Endodermal cell (in vitro differentiated cells): ENCODE results near the gene SPACA4. TPM values are rescaled to one million over a fixed set of nuclear protein-coding genes. Genes with fewer than 3 reads are reported as not detected.

Source experiments
- DNase-seq: peaks from one replicate; pipeline ENCODE4 v3.0.0-alpha.2; 2017
- H3K27ac ChIP-seq: 2 replicates; pipeline ENCODE4 v1.5.1; 2013; ENCODE audit warnings: mild to moderate bottlenecking, low read depth, low read length, moderate library complexity
- H3K27me3 ChIP-seq: 2 replicates; pipeline ENCODE4 v1.6.1; 2013; ENCODE audit warnings: mild to moderate bottlenecking, low read length, moderate library complexity; ENCODE audit not compliant: insufficient read depth, control insufficient read depth, poor library complexity, severe bottlenecking
- H3K36me3 ChIP-seq: 2 replicates; pipeline ENCODE4 v1.7.0; 2013; ENCODE audit warnings: mild to moderate bottlenecking, low read length, moderate library complexity; ENCODE audit not compliant: control insufficient read depth, insufficient read depth
- H3K4me1 ChIP-seq: one replicate; pipeline ENCODE4 v1.7.0; 2013; ENCODE audit warnings: low read length; ENCODE audit not compliant: control insufficient read depth, insufficient read depth
- H3K4me3 ChIP-seq: 2 replicates; pipeline ENCODE4 v1.5.1; 2013; ENCODE audit warnings: mild to moderate bottlenecking, low read length, moderate library complexity
- H3K9ac ChIP-seq: 2 replicates; pipeline ENCODE4 v1.6.1; 2013; ENCODE audit warnings: mild to moderate bottlenecking, low read length, moderate library complexity; ENCODE audit not compliant: poor library complexity, severe bottlenecking; ENCODE audit errors: extremely low read depth
- H3K9me3 ChIP-seq: 2 replicates; pipeline ENCODE4 v1.6.1; 2013; ENCODE audit warnings: mild to moderate bottlenecking, low read length, moderate library complexity; ENCODE audit not compliant: control insufficient read depth
- H3K27ac Mint-ChIP-seq: 2 replicates; pipeline ENCODE4 v1.8.0; 2020; ENCODE audit warnings: mixed read lengths
- H3K27me3 Mint-ChIP-seq: 2 replicates; pipeline ENCODE4 v1.8.0; 2021; ENCODE audit warnings: mild to moderate bottlenecking, mixed read lengths; ENCODE audit not compliant: insufficient read depth
- H3K36me3 Mint-ChIP-seq: 2 replicates; pipeline ENCODE4 v1.8.0; 2020; ENCODE audit warnings: low read depth, mixed read lengths
- H3K4me1 Mint-ChIP-seq: 2 replicates; pipeline ENCODE4 v1.8.0; 2020; ENCODE audit warnings: mixed read lengths
- H3K4me3 Mint-ChIP-seq: 2 replicates; pipeline ENCODE4 v1.8.0; 2020; ENCODE audit warnings: mild to moderate bottlenecking, moderate library complexity, mixed read lengths
- H3K9me3 Mint-ChIP-seq: 2 replicates; pipeline ENCODE4 v1.8.0; 2020; ENCODE audit warnings: mild to moderate bottlenecking, mixed read lengths
- WGBS, 2 experiments: methylation state at CpG; one replicate each; pipeline versions ENCODE4 v1.1.5 to v1.1.7; 2013; ENCODE audit warnings: missing lambda C conversion rate in 2 of 2, mixed read lengths in 1 of 2; ENCODE audit not compliant: insufficient coverage in 1 of 2, insufficient read length in 1 of 2; 5-methylcytosine and 5-hydroxymethylcytosine counted together
- total RNA-seq, 2 donors: library from RNA; stranded (reverse); fragmentation: NEBNext Ultra II Directional in 1 of 2; extraction: Animal tissue kit (Norgen Biotek cat#: 25700) in 1 of 2; gene quantifications; 2 replicates in 1 of 2; 3 replicates in 1 of 2; pipeline ENCODE4 v1.2.1, GENCODE V29; 2021
- TF ChIP-seq, protein P1 (sequence below): fragments of 200-600 bp; sonication (generic); conservative IDR thresholded peaks from 2 replicates; pipeline ENCODE4 v1.5.0; 2021; ENCODE audit warnings: antibody characterized with exemption, mild to moderate bottlenecking

SPACA4 gene
- total RNA-seq, 2 donors from 2014 or later = not detected

DNA sequence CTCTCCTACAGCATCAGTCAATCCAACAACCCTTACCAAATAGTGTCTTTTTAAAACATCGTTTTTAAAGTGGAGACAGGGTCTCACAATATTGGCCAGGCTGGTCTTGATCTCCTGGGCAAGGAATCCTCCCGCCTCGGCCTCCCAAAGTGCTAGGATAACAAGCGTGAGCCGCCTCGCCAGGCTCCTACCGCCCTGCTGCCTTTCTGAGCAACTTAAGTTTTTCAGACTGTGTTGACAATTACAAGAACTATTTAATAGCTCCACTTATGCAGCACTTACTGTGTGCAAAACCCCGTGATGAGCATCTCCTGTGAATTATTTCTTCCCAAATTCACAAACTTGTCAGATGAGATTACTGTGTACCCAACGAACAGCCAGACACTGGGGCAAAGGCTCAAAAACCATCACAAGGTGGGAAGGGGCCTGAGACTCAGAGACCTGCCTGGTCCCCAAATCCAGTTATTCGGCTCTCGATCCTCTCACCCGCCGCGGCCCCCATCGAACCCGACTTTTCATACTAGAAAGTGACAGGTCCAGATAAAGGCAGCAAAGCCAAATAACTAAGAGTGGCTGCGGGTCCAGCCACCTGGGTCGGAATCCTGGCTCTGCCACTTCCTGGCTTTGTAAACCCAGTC, 11.9 kb downstream of the SPACA4 start:
- Mint-ChIP-seq H3K4me1 (peaks cover 34% of the 10 kb centered on the region), H3K27me3 (no peaks in the 10 kb centered on the region), H3K27ac (peak overlapping the region; percentile 97), H3K4me3 (peak overlapping the region; percentile 99), H3K9me3 (no peaks in the 10 kb centered on the region), H3K36me3 (peaks cover 34% of the 10 kb centered on the region)
- no peaks in the 10 kb centered on the region for H3K27me3 ChIP-seq
- peaks cover 32% of the 10 kb centered on the region for H3K36me3 ChIP-seq
- DNase-seq = no peak
- TF ChIP-seq, protein P1, sequence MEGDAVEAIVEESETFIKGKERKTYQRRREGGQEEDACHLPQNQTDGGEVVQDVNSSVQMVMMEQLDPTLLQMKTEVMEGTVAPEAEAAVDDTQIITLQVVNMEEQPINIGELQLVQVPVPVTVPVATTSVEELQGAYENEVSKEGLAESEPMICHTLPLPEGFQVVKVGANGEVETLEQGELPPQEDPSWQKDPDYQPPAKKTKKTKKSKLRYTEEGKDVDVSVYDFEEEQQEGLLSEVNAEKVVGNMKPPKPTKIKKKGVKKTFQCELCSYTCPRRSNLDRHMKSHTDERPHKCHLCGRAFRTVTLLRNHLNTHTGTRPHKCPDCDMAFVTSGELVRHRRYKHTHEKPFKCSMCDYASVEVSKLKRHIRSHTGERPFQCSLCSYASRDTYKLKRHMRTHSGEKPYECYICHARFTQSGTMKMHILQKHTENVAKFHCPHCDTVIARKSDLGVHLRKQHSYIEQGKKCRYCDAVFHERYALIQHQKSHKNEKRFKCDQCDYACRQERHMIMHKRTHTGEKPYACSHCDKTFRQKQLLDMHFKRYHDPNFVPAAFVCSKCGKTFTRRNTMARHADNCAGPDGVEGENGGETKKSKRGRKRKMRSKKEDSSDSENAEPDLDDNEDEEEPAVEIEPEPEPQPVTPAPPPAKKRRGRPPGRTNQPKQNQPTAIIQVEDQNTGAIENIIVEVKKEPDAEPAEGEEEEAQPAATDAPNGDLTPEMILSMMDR = no peak
- H3K4me1 ChIP-seq = peaks cover 27% of the 10 kb centered on the region
- H3K9me3 ChIP-seq = no peaks in the 10 kb centered on the region
- 1% methylated on average over 17 to 18 of the region's 18 CpGs for WGBS, 2 experiments
- H3K9ac ChIP-seq = peak overlapping the region; percentile 100
- peak overlapping the region; percentile 95 for H3K27ac ChIP-seq
- H3K4me3 ChIP-seq = peak overlapping the region; percentile 100

DNA sequence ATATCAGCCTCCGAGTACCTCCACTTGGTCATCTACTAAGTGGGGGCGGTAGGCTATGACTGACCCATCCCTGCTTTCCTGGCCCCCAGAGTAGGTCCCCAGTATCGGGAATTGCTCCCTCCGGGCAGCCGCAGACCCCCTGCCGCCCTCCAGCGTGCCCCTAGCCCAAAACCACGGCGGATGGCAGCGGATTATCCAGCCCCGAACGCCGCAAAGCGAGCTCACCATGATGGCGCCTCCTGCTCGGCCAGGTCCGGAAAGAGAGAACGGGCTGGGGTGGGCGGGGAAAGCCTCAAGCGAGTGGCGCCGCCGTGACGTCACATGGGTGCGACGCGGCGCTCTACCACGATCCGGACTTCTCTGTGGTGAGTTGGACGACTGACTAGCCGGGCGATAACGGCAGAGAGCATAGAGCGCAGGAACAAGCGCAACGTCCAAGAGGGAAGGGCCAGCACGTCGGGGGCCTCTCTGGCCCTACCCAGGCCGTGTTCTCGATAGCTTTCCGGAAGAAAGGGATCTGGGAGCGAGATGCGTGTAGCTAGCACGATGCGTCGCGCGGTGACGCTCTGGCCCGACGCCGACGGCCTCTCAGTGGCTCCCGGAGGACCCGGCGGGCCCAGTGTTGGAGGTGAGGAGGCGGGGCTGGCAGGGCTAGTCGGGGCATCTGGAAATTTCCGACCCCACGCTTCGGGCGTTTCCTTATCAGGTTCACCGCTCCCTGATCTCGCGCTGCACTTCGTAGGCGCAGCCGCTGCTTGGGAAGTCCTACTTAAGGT, 12.6 kb downstream of the SPACA4 start, which contains the start of the genes RPL18 and SPHK2:
Gene RPL18, minus strand, starts transcription at position 263 of the 776 bp plus-strand sequence. Its CDS starts 35 bp downstream, at position 228.
Gene SPHK2, plus strand, starts transcription at position 591 of the 776 bp plus-strand sequence. CDS start 1,009 bp downstream, outside the sequence.
- Mint-ChIP-seq H3K27ac (peak within 1 kb of the TSS; percentile 97), H3K4me3 (peak within 1 kb of the TSS; percentile 99), H3K36me3 (peaks cover 32% of the 10 kb centered on the region), H3K27me3 (no peaks in the 10 kb centered on the region), H3K9me3 (no peaks in the 10 kb centered on the region), H3K4me1 (peaks cover 33% of the 10 kb centered on the region)
- Histone ChIP-seq H3K27ac (peak within 1 kb of the TSS; percentile 95), H3K36me3 (peaks cover 29% of the 10 kb centered on the region), H3K9ac (peak within 1 kb of the TSS; percentile 100), H3K27me3 (no peaks in the 10 kb centered on the region), H3K9me3 (no peaks in the 10 kb centered on the region), H3K4me3 (peak within 1 kb of the TSS; percentile 100), H3K4me1 (peaks cover 27% of the 10 kb centered on the region)
- TF ChIP-seq, protein P1 = no peak
- DNase-seq = peak; percentile 99
- 0% methylated on average over 67 to 69 of the region's 69 CpGs for WGBS, 2 experiments

DNA sequence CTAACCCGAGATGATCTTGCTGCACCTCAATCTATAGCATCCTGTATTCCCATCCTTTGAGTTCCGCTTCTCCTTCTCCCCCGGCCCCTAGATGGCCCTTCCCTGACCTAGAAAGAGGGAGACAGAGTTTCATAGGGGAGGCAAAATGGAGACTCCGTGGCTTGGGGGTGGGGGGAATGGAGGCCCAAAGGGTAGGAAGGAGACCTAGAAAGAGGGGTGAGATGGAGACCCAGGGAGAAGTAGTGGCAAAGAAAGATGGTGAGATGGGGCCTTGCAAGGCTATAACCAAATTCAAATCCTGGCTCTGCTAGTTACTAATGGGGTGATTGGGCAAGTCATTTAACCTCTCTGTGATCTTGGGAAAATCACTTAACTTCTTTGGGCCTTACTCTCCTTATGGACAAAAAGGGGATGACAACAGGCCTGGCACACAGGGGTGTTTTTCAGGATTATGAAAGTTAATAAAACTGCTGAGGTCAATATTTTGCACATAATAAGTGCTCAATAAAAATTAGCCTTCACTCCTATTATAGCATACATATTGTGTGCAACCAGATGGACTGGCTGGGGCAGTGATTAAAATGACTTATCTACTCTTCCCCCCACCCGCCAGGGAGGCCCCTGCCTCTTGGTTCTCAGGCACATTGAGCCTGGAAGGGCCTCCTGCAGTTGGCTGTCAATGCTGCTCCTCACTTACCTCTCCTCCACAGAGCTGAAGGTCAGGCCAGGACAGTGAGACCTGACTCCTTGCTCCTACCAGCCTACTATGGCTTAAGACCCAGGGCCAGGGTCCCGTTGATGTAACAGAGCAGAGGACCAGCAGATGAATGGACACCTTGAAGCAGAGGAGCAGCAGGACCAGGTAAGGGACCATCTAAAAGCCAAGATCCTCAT, 13.4 kb downstream of the SPACA4 start:
- H3K4me1 ChIP-seq = peaks cover 19% of the 10 kb centered on the region
- H3K9me3 Mint-ChIP-seq = no peaks in the 10 kb centered on the region
- 20 to 32% methylated on average over 1 to 6 of the region's 6 CpGs for WGBS, 2 experiments
- peak overlapping the region; percentile 95 for H3K27ac ChIP-seq
- peak; percentile 44 for DNase-seq
- H3K36me3 Mint-ChIP-seq = peaks cover 31% of the 10 kb centered on the region
- peak overlapping the region; percentile 100 for H3K9ac ChIP-seq
- peak overlapping the region; percentile 97 for H3K27ac Mint-ChIP-seq
- peaks cover 29% of the 10 kb centered on the region for H3K36me3 ChIP-seq
- H3K9me3 ChIP-seq = no peaks in the 10 kb centered on the region
- H3K4me3 Mint-ChIP-seq = peak overlapping the region; percentile 99
- no peaks in the 10 kb centered on the region for H3K27me3 Mint-ChIP-seq
- H3K27me3 ChIP-seq = no peaks in the 10 kb centered on the region
- TF ChIP-seq, protein P1 = no peak
- H3K4me3 ChIP-seq = peak overlapping the region; percentile 100
- peaks cover 30% of the 10 kb centered on the region for H3K4me1 Mint-ChIP-seq
